RWPE2 (cell line): ENCODE results near the gene CPEB2.
A peak's percentile ranks its signal among the peaks of the same experiment; 100 is the strongest.
"Not testable (repeated sequence)": the region's sequence is repeated elsewhere in the genome, so short reads cannot be mapped to it uniquely, and the experiment has no call there.

Source experiments
- ATAC-seq: fragments of 200-7000 bp; cut with Tn5 transposase; 3 replicates; pipeline ENCODE4 v1.9.1; 2021; ENCODE audit warnings: low read depth
- DNase-seq: peaks from one replicate; pipeline ENCODE4 v3.0.0-alpha.2; 2020; ENCODE audit warnings: low spot score
- H3K27ac ChIP-seq: fragments of 450-650 bp; 2 replicates; pipeline ENCODE4 v1.5.1; 2017; ENCODE audit warnings: mild to moderate bottlenecking; ENCODE audit not compliant: poor library complexity, severe bottlenecking
- H3K27me3 ChIP-seq: fragments of 250-450 bp; sonication (Bioruptor Pico); 2 replicates; pipeline ENCODE4 v1.5.1; 2021; ENCODE audit warnings: mild to moderate bottlenecking, moderate library complexity; ENCODE audit not compliant: insufficient read depth, poor library complexity, severe bottlenecking
- H3K36me3 ChIP-seq: fragments of 250-450 bp; sonication (Bioruptor Pico); 2 replicates; pipeline ENCODE4 v1.5.1; 2020; ENCODE audit warnings: low read depth, mild to moderate bottlenecking, moderate library complexity
- H3K4me1 ChIP-seq: fragments of 250-450 bp; sonication (Bioruptor Pico); 2 replicates; pipeline ENCODE4 v1.5.1; 2021; ENCODE audit warnings: mild to moderate bottlenecking, moderate library complexity; ENCODE audit not compliant: insufficient read depth, poor library complexity, severe bottlenecking
- H3K4me3 ChIP-seq: fragments of 250-450 bp; sonication (Bioruptor Pico); 2 replicates; pipeline ENCODE4 v1.5.1; 2021; ENCODE audit warnings: mild to moderate bottlenecking, moderate library complexity; ENCODE audit not compliant: severe bottlenecking
- H3K9me3 ChIP-seq: fragments of 250-450 bp; sonication (Bioruptor Pico); 2 replicates; pipeline ENCODE4 v1.5.1; 2021; ENCODE audit warnings: mild to moderate bottlenecking, moderate library complexity; ENCODE audit not compliant: severe bottlenecking
- CTCF ChIP-seq: fragments of 450-650 bp; IDR thresholded peaks from one replicate; pipeline ENCODE4 v1.5.1; 2017; ENCODE audit warnings: mild to moderate bottlenecking, moderate library complexity; ENCODE audit not compliant: poor library complexity, severe bottlenecking

Gene CPEB2

GRCh38 chr4:15077969-15078368 is 75.7 kb downstream of the CPEB2 start:
- Histone ChIP-seq H3K36me3 (no peaks in the 10 kb centered on the region), H3K27ac (peak overlapping the region; percentile 54), H3K4me3 (no peak overlapping the region), H3K27me3 (no peaks in the 10 kb centered on the region), H3K9me3 (peaks cover 4% of the 10 kb centered on the region), H3K4me1 (peaks cover 22% of the 10 kb centered on the region)
- DNase-seq (no peak), ATAC-seq (peak; percentile 60)
- no peak for TF ChIP-seq CTCF

- no peak for TF ChIP-seq CTCF
- Histone ChIP-seq H3K27ac (peak overlapping the region; percentile 54), H3K4me3 (no peak overlapping the region), H3K36me3 (no peaks in the 10 kb centered on the region), H3K9me3 (peaks cover 4% of the 10 kb centered on the region), H3K27me3 (no peaks in the 10 kb centered on the region), H3K4me1 (peaks cover 22% of the 10 kb centered on the region)
- ATAC-seq, result peak; percentile 70
- DNase-seq, result no peak
Measured at GRCh38 chr4:15078682-15079642, 76.7 kb downstream of the CPEB2 start.

- no peak for TF ChIP-seq CTCF
- Histone ChIP-seq H3K27me3 (no peaks in the 10 kb centered on the region), H3K4me1 (no peaks in the 10 kb centered on the region), H3K9me3 (no peaks in the 10 kb centered on the region), H3K4me3 (no peak overlapping the region), H3K27ac (no peak overlapping the region), H3K36me3 (no peaks in the 10 kb centered on the region)
- no peak for DNase-seq
- no peak for ATAC-seq
Measured at GRCh38 chr4:15084780-15085179, 82.5 kb downstream of the CPEB2 start.

- H3K4me3 ChIP-seq, H3K27me3 ChIP-seq, DNase-seq, H3K27ac ChIP-seq, H3K4me1 ChIP-seq, ATAC-seq, H3K36me3 ChIP-seq, H3K9me3 ChIP-seq: not testable (repeated sequence)
Measured at GRCh38 chr4:15085762-15086161, 83.5 kb downstream of the CPEB2 start.

- not testable (repeated sequence) for ATAC-seq, DNase-seq, H3K9me3 ChIP-seq, H3K36me3 ChIP-seq, H3K4me3 ChIP-seq, H3K27me3 ChIP-seq, H3K27ac ChIP-seq, H3K4me1 ChIP-seq
Measured at GRCh38 chr4:15086259-15086658, 84.0 kb downstream of the CPEB2 start.
